MM.1S (cell line): ENCODE measurements around the gene DNAJC5.

Experiments used
- DNase-seq: peaks from one replicate; pipeline ENCODE4 v3.0.0-alpha.2; 2015
- H2AFZ ChIP-seq: fragments of 300-600 bp; sonication (generic); 2 replicates; pipeline ENCODE4 v1.6.0; 2016; ENCODE audit warnings: antibody characterized with exemption, low read length
- H3F3A ChIP-seq: fragments of 300-600 bp; sonication (generic); 2 replicates; pipeline ENCODE4 v1.6.1; 2016; ENCODE audit warnings: mild to moderate bottlenecking, antibody characterized with exemption, low read length, moderate library complexity, mixed read lengths; ENCODE audit not compliant: insufficient read depth
- H3K27ac ChIP-seq: fragments of 300-600 bp; sonication (generic); 2 replicates; pipeline ENCODE4 v1.5.1; 2016; ENCODE audit warnings: mild to moderate bottlenecking, low read length
- H3K27me3 ChIP-seq: fragments of 300-600 bp; sonication (generic); replicated peaks from 2 replicates; pipeline ENCODE4 v1.6.0; 2016; ENCODE audit warnings: low read length; ENCODE audit not compliant: insufficient read depth
- H3K36me3 ChIP-seq: fragments of 300-600 bp; sonication (generic); replicated peaks from 2 replicates; pipeline ENCODE4 v1.6.1; 2016; ENCODE audit warnings: mild to moderate bottlenecking, low read length, mixed read lengths; ENCODE audit not compliant: insufficient read depth
- H3K4me1 ChIP-seq: fragments of 300-600 bp; sonication (generic); 2 replicates; pipeline ENCODE4 v1.6.1; 2016; ENCODE audit warnings: low read length, mixed read lengths
- H3K4me2 ChIP-seq: fragments of 300-600 bp; sonication (generic); 2 replicates; pipeline ENCODE4 v1.6.0; 2016; ENCODE audit warnings: low read depth, low read length
- H3K4me3 ChIP-seq: fragments of 300-600 bp; sonication (generic); 2 replicates; pipeline ENCODE4 v1.5.1; 2016; ENCODE audit warnings: low read length, mixed read lengths
- H3K79me2 ChIP-seq: fragments of 300-600 bp; sonication (generic); 2 replicates; pipeline ENCODE4 v1.6.1; 2016; ENCODE audit warnings: mixed run types, low read length, mixed read lengths
- H3K9ac ChIP-seq: fragments of 300-600 bp; sonication (generic); 2 replicates; pipeline ENCODE4 v1.6.1; 2016; ENCODE audit warnings: low read length, mixed read lengths
- H3K9me2 ChIP-seq: fragments of 300-600 bp; sonication (generic); replicated peaks from 2 replicates; pipeline ENCODE4 v1.6.1; 2016; ENCODE audit warnings: mild to moderate bottlenecking, low read length, mixed read lengths; ENCODE audit not compliant: insufficient read depth
- H3K9me3 ChIP-seq: fragments of 300-600 bp; sonication (generic); replicated peaks from 2 replicates; pipeline ENCODE4 v1.6.1; 2016; ENCODE audit warnings: mild to moderate bottlenecking, low read length, mixed read lengths; ENCODE audit not compliant: insufficient read depth
- H4K20me1 ChIP-seq: fragments of 300-600 bp; sonication (generic); 2 replicates; pipeline ENCODE4 v1.6.1; 2016; ENCODE audit warnings: mild to moderate bottlenecking, low read length, moderate library complexity, mixed read lengths; ENCODE audit not compliant: insufficient read depth
- CTCF ChIP-seq: fragments of 300-600 bp; sonication (generic); IDR thresholded peaks from 2 replicates; pipeline ENCODE4 v1.5.1; 2016; ENCODE audit warnings: antibody characterized with exemption, low read length, mixed read lengths
- EZH2 ChIP-seq: fragments of 300-600 bp; sonication (generic); optimal IDR thresholded peaks from 2 replicates; pipeline ENCODE3; 2017; ENCODE audit warnings: low read depth, mild to moderate bottlenecking, antibody characterized with exemption, low read length, mixed read lengths
- EZH2phosphoT487 ChIP-seq: fragments of 300-600 bp; sonication (generic); IDR thresholded peaks from 2 replicates; pipeline ENCODE4 v1.6.1; 2018; ENCODE audit warnings: antibody characterized with exemption, low read length

The DNAJC5 gene

GRCh38 chr20:63890616-63891015 lies 4.3 kb upstream of the DNAJC5 start:
- no peak overlapping the region for H3K27ac ChIP-seq
- H3F3A ChIP-seq: peaks cover 12% of the 10 kb centered on the region
- no peaks in the 10 kb centered on the region for H3K4me1 ChIP-seq
- no peaks in the 10 kb centered on the region for H3K9me2 ChIP-seq
- no peak for DNase-seq
- no peaks in the 10 kb centered on the region for H3K36me3 ChIP-seq
- no peak overlapping the region for H3K9ac ChIP-seq
- no peak overlapping the region for H3K4me3 ChIP-seq
- TF ChIP-seq EZH2phosphoT487: no peak
- TF ChIP-seq EZH2: no peak
- no peak for TF ChIP-seq CTCF
- no peak overlapping the region for H3K4me2 ChIP-seq
- peaks cover 1% of the 10 kb centered on the region for H3K79me2 ChIP-seq
- no peaks in the 10 kb centered on the region for H3K9me3 ChIP-seq
- no peaks in the 10 kb centered on the region for H3K27me3 ChIP-seq
- no peaks in the 10 kb centered on the region for H4K20me1 ChIP-seq
- H2AFZ ChIP-seq: no peak overlapping the region

GRCh38 chr20:63891061-63892002 lies 3.6 kb upstream of the DNAJC5 start:
- H4K20me1 ChIP-seq: peaks cover 1% of the 10 kb centered on the region
- TF ChIP-seq CTCF: no peak
- no peak for TF ChIP-seq EZH2phosphoT487
- peaks cover 18% of the 10 kb centered on the region for H3F3A ChIP-seq
- no peaks in the 10 kb centered on the region for H3K9me3 ChIP-seq
- peaks cover 2% of the 10 kb centered on the region for H3K4me1 ChIP-seq
- no peak overlapping the region for H3K4me3 ChIP-seq
- no peaks in the 10 kb centered on the region for H3K36me3 ChIP-seq
- no peaks in the 10 kb centered on the region for H3K27me3 ChIP-seq
- H3K4me2 ChIP-seq: no peak overlapping the region
- H3K27ac ChIP-seq: no peak overlapping the region
- H3K9me2 ChIP-seq: no peaks in the 10 kb centered on the region
- H2AFZ ChIP-seq: no peak overlapping the region
- no peak for DNase-seq
- H3K9ac ChIP-seq: no peak overlapping the region
- peaks cover 9% of the 10 kb centered on the region for H3K79me2 ChIP-seq

- H3K36me3 ChIP-seq: no peaks in the 10 kb centered on the region
- H2AFZ ChIP-seq: no peak overlapping the region
- no peak overlapping the region for H3K9ac ChIP-seq
- H3K9me2 ChIP-seq: no peaks in the 10 kb centered on the region
- peaks cover 7% of the 10 kb centered on the region for H4K20me1 ChIP-seq
- no peak overlapping the region for H3K27ac ChIP-seq
- H3K4me2 ChIP-seq: no peak overlapping the region
- no peak for DNase-seq
- TF ChIP-seq CTCF (no peak), EZH2 (no peak), EZH2phosphoT487 (no peak)
- peaks cover 7% of the 10 kb centered on the region for H3K4me1 ChIP-seq
- no peaks in the 10 kb centered on the region for H3K9me3 ChIP-seq
- no peak overlapping the region for H3K4me3 ChIP-seq
- H3K79me2 ChIP-seq: peaks cover 19% of the 10 kb centered on the region
- H3K27me3 ChIP-seq: no peaks in the 10 kb centered on the region
- H3F3A ChIP-seq: peaks cover 18% of the 10 kb centered on the region
These were observed 2.5 kb upstream of the DNAJC5 start for GRCh38 chr20:63892402-63892801.
